ENCODE measurements around the gene SLIT2.

SLIT2 gene

GRCh38 chr4:20253735-20254409, 2.2 kb downstream of the SLIT2 start:
- no peak overlapping the region for H3K4me3 ChIP-seq (ENCODE audit: low read depth, low read length)
- no peak for DNase-seq (ENCODE audit: low read depth)
- TF ChIP-seq MYC (IDR thresholded peaks at IDR 0.05; ENCODE audit: low read depth, low read length) (no peak), CTCF (IDR thresholded peaks at IDR 0.05; ENCODE audit: low read depth, low read length) (no peak), POLR2A (IDR thresholded peaks at IDR 0.05; ENCODE audit: extremely low read depth, insufficient read length) (no peak)
- TF ChIP-seq, protein P1, sequence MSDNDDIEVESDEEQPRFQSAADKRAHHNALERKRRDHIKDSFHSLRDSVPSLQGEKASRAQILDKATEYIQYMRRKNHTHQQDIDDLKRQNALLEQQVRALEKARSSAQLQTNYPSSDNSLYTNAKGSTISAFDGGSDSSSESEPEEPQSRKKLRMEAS (IDR thresholded peaks at IDR 0.05; ENCODE audit: low read depth, low read length): no peak

DNA sequence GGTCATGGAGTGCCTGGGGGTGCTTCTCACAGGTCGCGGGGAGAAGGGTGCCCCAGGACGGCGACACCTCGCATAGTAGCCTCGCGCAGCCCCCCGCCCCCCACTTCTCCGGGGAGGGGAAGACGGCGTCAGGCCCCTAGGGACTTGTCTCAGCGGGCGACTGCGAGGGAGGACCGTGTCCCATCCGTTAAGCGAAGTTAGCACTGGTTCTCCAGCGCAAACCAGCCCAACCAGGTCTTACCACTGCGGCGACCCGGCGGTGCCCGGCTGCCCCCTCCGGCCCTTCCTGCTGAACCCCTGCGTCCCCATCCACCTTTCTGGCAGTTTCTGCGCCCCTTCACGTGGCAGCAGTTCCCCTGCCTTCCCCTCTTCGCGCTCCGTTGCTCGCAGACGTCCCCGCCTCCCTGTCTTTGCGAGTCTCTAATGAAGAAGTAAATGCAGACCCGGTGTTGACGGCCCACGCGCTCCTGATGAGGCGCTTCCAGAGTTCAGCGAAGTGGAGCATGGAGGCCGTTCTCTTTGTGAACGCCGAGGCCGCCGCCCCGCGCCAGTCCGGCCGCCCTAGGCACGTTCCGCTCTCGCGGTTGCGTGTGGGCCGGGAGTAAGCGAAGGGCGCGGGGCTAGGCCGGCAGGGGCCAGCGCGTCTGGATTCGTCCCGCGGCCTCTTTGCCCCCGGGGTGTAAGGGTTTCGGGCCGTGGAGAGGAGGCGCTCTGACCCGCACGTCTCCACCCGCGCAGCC, 3.0 kb downstream of the SLIT2 start:
- H3K4me3 ChIP-seq (ENCODE audit: low read depth, low read length): no peak overlapping the region
- TF ChIP-seq MYC (IDR thresholded peaks at IDR 0.05; ENCODE audit: low read depth, low read length) (no peak), POLR2A (IDR thresholded peaks at IDR 0.05; ENCODE audit: extremely low read depth, insufficient read length) (no peak), CTCF (IDR thresholded peaks at IDR 0.05; ENCODE audit: low read depth, low read length) (no peak)
- no peak for DNase-seq (ENCODE audit: low read depth)

GRCh38 chr4:20255251-20255586, 3.5 kb downstream of the SLIT2 start:
- H3K4me3 ChIP-seq (ENCODE audit: low read depth, low read length): no peak overlapping the region
- no peak for DNase-seq (ENCODE audit: low read depth)
- no peak for TF ChIP-seq MYC (IDR thresholded peaks at IDR 0.05; ENCODE audit: low read depth, low read length)
- no peak for TF ChIP-seq POLR2A (IDR thresholded peaks at IDR 0.05; ENCODE audit: extremely low read depth, insufficient read length)
- TF ChIP-seq CTCF (IDR thresholded peaks at IDR 0.05; ENCODE audit: low read depth, low read length): no peak
- TF ChIP-seq, protein P1 (IDR thresholded peaks at IDR 0.05; ENCODE audit: low read depth, low read length): no peak

DNA sequence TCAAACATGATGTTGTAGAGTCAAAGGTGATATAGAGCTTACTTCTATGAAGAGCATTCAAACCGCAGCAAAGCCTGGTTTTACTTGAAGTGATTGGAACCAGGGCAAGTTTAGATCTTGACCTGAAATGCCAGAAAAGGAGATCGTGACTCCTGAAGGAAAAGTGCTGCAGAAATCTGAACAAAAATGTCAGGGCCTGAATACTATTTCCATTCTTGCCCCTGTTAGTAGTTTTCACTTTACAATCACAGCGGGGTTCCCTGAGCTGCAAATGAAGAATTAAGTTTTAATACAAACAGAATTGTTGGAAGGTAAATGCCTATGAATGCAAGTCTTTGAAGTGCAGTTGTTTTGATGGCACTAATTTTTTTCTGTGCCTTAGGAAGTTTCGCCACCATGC, 4.1 kb downstream of the SLIT2 start:
- no peak for DNase-seq (ENCODE audit: low read depth)
- no peak overlapping the region for H3K4me3 ChIP-seq (ENCODE audit: low read depth, low read length)
- TF ChIP-seq, protein P1 (IDR thresholded peaks at IDR 0.05; ENCODE audit: low read depth, low read length): no peak
- TF ChIP-seq POLR2A (IDR thresholded peaks at IDR 0.05; ENCODE audit: extremely low read depth, insufficient read length) (no peak), CTCF (IDR thresholded peaks at IDR 0.05; ENCODE audit: low read depth, low read length) (no peak)

GRCh38 chr4:20256381-20256881, 4.7 kb downstream of the SLIT2 start:
- no peak overlapping the region for H3K4me3 ChIP-seq (ENCODE audit: low read depth, low read length)
- no peak for DNase-seq (ENCODE audit: low read depth)
- TF ChIP-seq POLR2A (IDR thresholded peaks at IDR 0.05; ENCODE audit: extremely low read depth, insufficient read length): no peak
- TF ChIP-seq, protein P1 (IDR thresholded peaks at IDR 0.05; ENCODE audit: low read depth, low read length): no peak
- no peak for TF ChIP-seq MYC (IDR thresholded peaks at IDR 0.05; ENCODE audit: low read depth, low read length)
- TF ChIP-seq CTCF (IDR thresholded peaks at IDR 0.05; ENCODE audit: low read depth, low read length): no peak
